Upper lobe of right lung (tissue), 1 donor: ENCODE measurements around the gene GNL2. TPM values are rescaled to one million over a fixed set of nuclear protein-coding genes. Genes with fewer than 3 reads are reported as not detected.
"Not testable (repeated sequence)": the region's sequence is repeated elsewhere in the genome, so short reads cannot be mapped to it uniquely, and the experiment has no call there.

ENCODE experiments used
- ATAC-seq: fragments of 200-7000 bp; cut with Tn5 transposase; one replicate; pipeline ENCODE4 v1.9.1; 2020; ENCODE audit warnings: mild to moderate bottlenecking, moderate library complexity
- DNase-seq: peaks from one replicate; pipeline ENCODE4 v3.0.0-alpha.2; 2020
- H3K27ac ChIP-seq: fragments of 200-600 bp; one replicate; pipeline ENCODE4 v1.8.0; 2022
- H3K27me3 ChIP-seq: fragments of 200-600 bp; one replicate; pipeline ENCODE4 v1.8.0; 2022; ENCODE audit warnings: mild to moderate bottlenecking
- H3K36me3 ChIP-seq: fragments of 200-600 bp; one replicate; pipeline ENCODE4 v1.8.0; 2022
- H3K4me1 ChIP-seq: fragments of 200-600 bp; one replicate; pipeline ENCODE4 v1.8.0; 2022
- H3K4me3 ChIP-seq: fragments of 200-600 bp; one replicate; pipeline ENCODE4 v1.8.0; 2022; ENCODE audit warnings: mild to moderate bottlenecking
- H3K9me3 ChIP-seq: fragments of 200-600 bp; one replicate; pipeline ENCODE4 v1.8.0; 2022
- intact Hi-C: fragments of 100-400 bp; cut with DNase I; formaldehyde crosslinking; loops from one replicate; pipeline ENCODE4 v1.11.0; 2022
- total RNA-seq: library from RNA; stranded (reverse); fragmentation: NEBNext Ultra II Directional; extraction: Animal tissue kit (Norgen Biotek cat#: 25700); gene quantifications from one replicate; pipeline ENCODE4 v1.2.1, GENCODE V29; 2021
- TF ChIP-seq, protein P1 (sequence below): fragments of 200-600 bp; IDR thresholded peaks from one replicate; pipeline ENCODE4 v1.8.0; 2022; ENCODE audit warnings: antibody characterized with exemption
- donor health status: DM: no; HTN: yes; CAD: no; lungs with severe emphysema.

Gene GNL2
- total RNA-seq, 1 donor from 2014 or later = 36.5 TPM

DNA sequence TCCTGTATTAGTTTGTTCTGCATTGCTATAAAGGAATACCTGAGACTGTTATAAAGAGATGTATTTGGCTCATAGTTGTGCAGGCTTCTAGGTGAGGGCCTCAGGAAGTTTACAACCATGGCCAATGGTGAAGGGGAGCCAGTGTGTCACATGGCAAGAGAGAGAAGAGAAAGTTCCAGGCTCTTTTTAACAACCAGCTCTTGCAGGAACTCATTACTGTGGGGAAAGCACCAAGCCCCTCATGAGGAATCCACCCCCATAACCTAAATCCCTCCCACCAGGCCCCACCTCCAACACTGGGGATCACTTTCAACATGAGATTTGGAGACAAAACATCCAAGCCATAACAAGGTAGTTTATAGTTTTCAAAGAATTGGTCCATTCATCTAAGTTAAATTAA lies 76.1 kb downstream of the GNL2 start:
- TF ChIP-seq, protein P1, sequence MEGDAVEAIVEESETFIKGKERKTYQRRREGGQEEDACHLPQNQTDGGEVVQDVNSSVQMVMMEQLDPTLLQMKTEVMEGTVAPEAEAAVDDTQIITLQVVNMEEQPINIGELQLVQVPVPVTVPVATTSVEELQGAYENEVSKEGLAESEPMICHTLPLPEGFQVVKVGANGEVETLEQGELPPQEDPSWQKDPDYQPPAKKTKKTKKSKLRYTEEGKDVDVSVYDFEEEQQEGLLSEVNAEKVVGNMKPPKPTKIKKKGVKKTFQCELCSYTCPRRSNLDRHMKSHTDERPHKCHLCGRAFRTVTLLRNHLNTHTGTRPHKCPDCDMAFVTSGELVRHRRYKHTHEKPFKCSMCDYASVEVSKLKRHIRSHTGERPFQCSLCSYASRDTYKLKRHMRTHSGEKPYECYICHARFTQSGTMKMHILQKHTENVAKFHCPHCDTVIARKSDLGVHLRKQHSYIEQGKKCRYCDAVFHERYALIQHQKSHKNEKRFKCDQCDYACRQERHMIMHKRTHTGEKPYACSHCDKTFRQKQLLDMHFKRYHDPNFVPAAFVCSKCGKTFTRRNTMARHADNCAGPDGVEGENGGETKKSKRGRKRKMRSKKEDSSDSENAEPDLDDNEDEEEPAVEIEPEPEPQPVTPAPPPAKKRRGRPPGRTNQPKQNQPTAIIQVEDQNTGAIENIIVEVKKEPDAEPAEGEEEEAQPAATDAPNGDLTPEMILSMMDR = no peak
- H3K4me1 ChIP-seq = peaks cover 6% of the 10 kb centered on the region
- no peak for ATAC-seq

DNA sequence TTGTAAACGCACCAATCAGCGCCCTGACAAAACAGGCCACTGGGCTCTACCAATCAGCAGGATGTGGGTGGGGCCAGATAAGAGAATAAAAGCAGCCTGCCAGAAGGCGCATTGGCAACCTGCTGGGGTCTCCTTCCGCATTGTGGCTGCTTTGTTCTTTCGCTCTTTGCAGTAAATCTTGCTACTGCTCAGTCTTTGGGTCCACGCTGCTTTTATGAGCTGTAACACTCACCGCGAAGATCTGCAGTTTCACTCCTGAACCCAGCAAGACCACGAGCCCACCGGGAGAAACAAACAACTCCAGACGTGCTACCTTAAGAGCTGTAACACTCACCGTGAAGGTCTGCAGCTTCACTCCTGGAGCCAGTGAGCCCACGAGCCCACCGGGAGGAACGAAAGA lies 76.8 kb downstream of the GNL2 start:
- DNase-seq, H3K4me1 ChIP-seq, H3K36me3 ChIP-seq, H3K4me3 ChIP-seq, intact Hi-C loops, ATAC-seq, H3K27ac ChIP-seq, H3K27me3 ChIP-seq, H3K9me3 ChIP-seq: not testable (repeated sequence)

More for the DNA sequence above, 76.1 kb downstream of the GNL2 start:
- Histone ChIP-seq H3K27me3 (no peaks in the 10 kb centered on the region), H3K4me3 (no peak overlapping the region), H3K9me3 (no peaks in the 10 kb centered on the region), H3K27ac (no peak overlapping the region), H3K36me3 (no peaks in the 10 kb centered on the region)
- no peak for DNase-seq
- intact Hi-C loops = no loop called here

DNA sequence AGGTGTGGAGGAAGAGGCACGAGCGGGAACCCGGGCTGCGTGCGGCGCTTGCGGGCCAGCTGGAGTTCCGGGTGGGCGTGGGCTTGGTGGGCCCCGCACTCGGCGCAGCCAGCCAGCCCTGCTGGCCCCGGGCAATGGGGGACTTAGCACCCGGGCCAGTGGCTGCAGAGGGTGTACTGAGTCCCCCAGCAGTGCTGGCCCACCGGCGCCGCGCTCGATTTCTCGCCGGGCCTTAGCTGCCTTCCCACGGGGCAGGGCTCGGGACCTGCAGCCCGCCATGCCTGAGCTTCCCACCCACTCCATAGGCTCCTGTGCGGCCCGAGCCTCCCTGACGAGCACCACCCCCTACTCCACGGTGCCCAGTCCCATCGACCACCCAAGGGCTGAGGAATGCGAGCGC lies 77.5 kb downstream of the GNL2 start:
- H3K9me3 ChIP-seq, intact Hi-C loops, H3K4me3 ChIP-seq, H3K36me3 ChIP-seq, ATAC-seq, H3K27ac ChIP-seq, DNase-seq, H3K27me3 ChIP-seq: not testable (repeated sequence)
- peaks cover 12% of the 10 kb centered on the region for H3K4me1 ChIP-seq

DNA sequence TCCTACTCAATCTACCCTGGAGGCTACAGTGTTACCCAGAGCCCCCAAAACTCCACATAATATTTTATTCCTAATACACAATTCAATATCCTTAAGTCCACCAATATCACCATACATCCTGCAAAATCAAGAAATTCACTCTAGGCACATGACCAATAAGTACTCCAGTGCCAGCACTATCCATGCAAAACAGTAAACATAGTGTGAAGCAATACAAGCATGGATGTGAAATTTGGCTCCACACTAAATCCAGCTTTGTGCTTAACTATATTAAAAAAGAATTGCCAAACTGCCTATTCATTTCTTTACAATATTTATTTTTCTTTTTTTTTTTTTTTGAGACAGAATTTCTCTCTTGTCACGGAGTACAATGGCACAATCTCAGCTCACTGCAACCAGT lies 78.2 kb downstream of the GNL2 start:
- Histone ChIP-seq H3K4me3 (no peak overlapping the region), H3K27ac (no peak overlapping the region), H3K9me3 (no peaks in the 10 kb centered on the region), H3K36me3 (peaks cover under 1% of the 10 kb centered on the region), H3K4me1 (peaks cover 17% of the 10 kb centered on the region), H3K27me3 (no peaks in the 10 kb centered on the region)
- ATAC-seq (no peak), DNase-seq (no peak)
- intact Hi-C loops = no loop called here
- TF ChIP-seq, protein P1 = no peak

Other genes with a start within 250 kb of the GNL2 start
- gene ZC3H12A, start 121.4 kb downstream of the GNL2 start, total RNA-seq = 22.9 TPM
- gene MEAF6, start 81.2 kb downstream of the GNL2 start, total RNA-seq = 64.5 TPM
- gene SNIP1, start 41.6 kb downstream of the GNL2 start, total RNA-seq = 18.6 TPM
- gene DNALI1, start 39.0 kb downstream of the GNL2 start, total RNA-seq = 13.2 TPM
- gene RSPO1, start 39.0 kb upstream of the GNL2 start, total RNA-seq = 9.1 TPM
- gene CDCA8, start 96.6 kb upstream of the GNL2 start, total RNA-seq = 0.78 TPM
- gene EPHA10, start 169.2 kb upstream of the GNL2 start, total RNA-seq = 1.4 TPM
- gene MANEAL, start 197.9 kb upstream of the GNL2 start, total RNA-seq = 6.9 TPM
- gene C1orf122, start 211.9 kb upstream of the GNL2 start, total RNA-seq = 29.7 TPM
- 14.8 TPM for gene YRDC, start 212.3 kb upstream of the GNL2 start, total RNA-seq